ENCODE results near the gene CRELD2.

CRELD2 gene

GRCh38 chr22:49903322-49904039, 15.0 kb upstream of the CRELD2 start:
- H3K36me3 ChIP-seq (ENCODE audit: insufficient read depth, low read length), result no peaks in the 10 kb centered on the region
- no peak overlapping the region for H2AFZ ChIP-seq (ENCODE audit: low read length, unreplicated experiment)
- H3K4me1 ChIP-seq (ENCODE audit: control insufficient read depth, insufficient read depth, low read length, unreplicated experiment), result no peaks in the 10 kb centered on the region
- H3K27ac ChIP-seq (ENCODE audit: low read depth, low read length), result no peak overlapping the region
- no peak overlapping the region for H3K4me3 ChIP-seq (ENCODE audit: low read depth, low read length)
- no peaks in the 10 kb centered on the region for H3K27me3 ChIP-seq (ENCODE audit: insufficient read depth, low read length)
- no peaks in the 10 kb centered on the region for H3K79me2 ChIP-seq (ENCODE audit: control insufficient read depth, insufficient read depth, low read length, unreplicated experiment)

- Histone ChIP-seq H3K36me3 (ENCODE audit: insufficient read depth, low read length) (no peaks in the 10 kb centered on the region), H3K4me1 (ENCODE audit: control insufficient read depth, insufficient read depth, low read length, unreplicated experiment) (no peaks in the 10 kb centered on the region), H3K27me3 (ENCODE audit: insufficient read depth, low read length) (no peaks in the 10 kb centered on the region), H3K4me3 (ENCODE audit: low read depth, low read length) (no peak overlapping the region), H3K79me2 (ENCODE audit: control insufficient read depth, insufficient read depth, low read length, unreplicated experiment) (no peaks in the 10 kb centered on the region), H3K27ac (ENCODE audit: low read depth, low read length) (no peak overlapping the region), H2AFZ (ENCODE audit: low read length, unreplicated experiment) (no peak overlapping the region)
Measured at GRCh38 chr22:49904040-49904369, 14.4 kb upstream of the CRELD2 start.

- Histone ChIP-seq H3K36me3 (ENCODE audit: insufficient read depth, low read length) (no peaks in the 10 kb centered on the region), H3K4me1 (ENCODE audit: control insufficient read depth, insufficient read depth, low read length, unreplicated experiment) (no peaks in the 10 kb centered on the region), H2AFZ (ENCODE audit: low read length, unreplicated experiment) (no peak overlapping the region), H3K79me2 (ENCODE audit: control insufficient read depth, insufficient read depth, low read length, unreplicated experiment) (no peaks in the 10 kb centered on the region), H3K27me3 (ENCODE audit: insufficient read depth, low read length) (no peaks in the 10 kb centered on the region), H3K27ac (ENCODE audit: low read depth, low read length) (no peak overlapping the region), H3K4me3 (ENCODE audit: low read depth, low read length) (no peak overlapping the region)
Measured at GRCh38 chr22:49905465-49905864, 13.0 kb upstream of the CRELD2 start.

- no peaks in the 10 kb centered on the region for H3K4me1 ChIP-seq (ENCODE audit: control insufficient read depth, insufficient read depth, low read length, unreplicated experiment)
- no peak overlapping the region for H2AFZ ChIP-seq (ENCODE audit: low read length, unreplicated experiment)
- no peak overlapping the region for H3K4me3 ChIP-seq (ENCODE audit: low read depth, low read length)
Measured at GRCh38 chr22:49906071-49906798, 12.2 kb upstream of the CRELD2 start.

GRCh38 chr22:49906799-49907290, 11.6 kb upstream of the CRELD2 start:
- Histone ChIP-seq H3K4me3 (ENCODE audit: low read depth, low read length) (no peak overlapping the region), H3K36me3 (ENCODE audit: insufficient read depth, low read length) (no peaks in the 10 kb centered on the region), H2AFZ (ENCODE audit: low read length, unreplicated experiment) (no peak overlapping the region), H3K27me3 (ENCODE audit: insufficient read depth, low read length) (no peaks in the 10 kb centered on the region), H3K79me2 (ENCODE audit: control insufficient read depth, insufficient read depth, low read length, unreplicated experiment) (no peaks in the 10 kb centered on the region), H3K27ac (ENCODE audit: low read depth, low read length) (no peak overlapping the region), H3K4me1 (ENCODE audit: control insufficient read depth, insufficient read depth, low read length, unreplicated experiment) (no peaks in the 10 kb centered on the region)

More at GRCh38 chr22:49906071-49906798, 12.2 kb upstream of the CRELD2 start:
- no peaks in the 10 kb centered on the region for H3K36me3 ChIP-seq (ENCODE audit: insufficient read depth, low read length)
- H3K79me2 ChIP-seq (ENCODE audit: control insufficient read depth, insufficient read depth, low read length, unreplicated experiment), result no peaks in the 10 kb centered on the region
- no peaks in the 10 kb centered on the region for H3K27me3 ChIP-seq (ENCODE audit: insufficient read depth, low read length)
- H3K27ac ChIP-seq (ENCODE audit: low read depth, low read length), result no peak overlapping the region

- no peaks in the 10 kb centered on the region for H3K27me3 ChIP-seq (ENCODE audit: insufficient read depth, low read length)
- H3K27ac ChIP-seq (ENCODE audit: low read depth, low read length), result no peak overlapping the region
- H3K4me3 ChIP-seq (ENCODE audit: low read depth, low read length), result no peak overlapping the region
- H3K79me2 ChIP-seq (ENCODE audit: control insufficient read depth, insufficient read depth, low read length, unreplicated experiment), result no peaks in the 10 kb centered on the region
- H3K4me1 ChIP-seq (ENCODE audit: control insufficient read depth, insufficient read depth, low read length, unreplicated experiment), result no peaks in the 10 kb centered on the region
- no peaks in the 10 kb centered on the region for H3K36me3 ChIP-seq (ENCODE audit: insufficient read depth, low read length)
- H2AFZ ChIP-seq (ENCODE audit: low read length, unreplicated experiment), result no peak overlapping the region
Measured at GRCh38 chr22:49907807-49908206, 10.6 kb upstream of the CRELD2 start.

- H3K36me3 ChIP-seq (ENCODE audit: insufficient read depth, low read length), result no peaks in the 10 kb centered on the region
Measured at GRCh38 chr22:49909476-49910205, 8.8 kb upstream of the CRELD2 start.

GRCh38 chr22:49910229-49911155, 7.9 kb upstream of the CRELD2 start:
- H3K27me3 ChIP-seq (ENCODE audit: insufficient read depth, low read length), result no peaks in the 10 kb centered on the region
- H3K27ac ChIP-seq (ENCODE audit: low read depth, low read length), result no peak overlapping the region
- no peaks in the 10 kb centered on the region for H3K79me2 ChIP-seq (ENCODE audit: control insufficient read depth, insufficient read depth, low read length, unreplicated experiment)
- H3K36me3 ChIP-seq (ENCODE audit: insufficient read depth, low read length), result no peaks in the 10 kb centered on the region
- no peaks in the 10 kb centered on the region for H3K4me1 ChIP-seq (ENCODE audit: control insufficient read depth, insufficient read depth, low read length, unreplicated experiment)
- no peak overlapping the region for H2AFZ ChIP-seq (ENCODE audit: low read length, unreplicated experiment)
- H3K4me3 ChIP-seq (ENCODE audit: low read depth, low read length), result no peak overlapping the region

More at GRCh38 chr22:49909476-49910205, 8.8 kb upstream of the CRELD2 start:
- H3K27me3 ChIP-seq (ENCODE audit: insufficient read depth, low read length), result no peaks in the 10 kb centered on the region
- no peak overlapping the region for H2AFZ ChIP-seq (ENCODE audit: low read length, unreplicated experiment)
- no peaks in the 10 kb centered on the region for H3K79me2 ChIP-seq (ENCODE audit: control insufficient read depth, insufficient read depth, low read length, unreplicated experiment)
- H3K4me3 ChIP-seq (ENCODE audit: low read depth, low read length), result no peak overlapping the region
- H3K27ac ChIP-seq (ENCODE audit: low read depth, low read length), result no peak overlapping the region
- no peaks in the 10 kb centered on the region for H3K4me1 ChIP-seq (ENCODE audit: control insufficient read depth, insufficient read depth, low read length, unreplicated experiment)

- Histone ChIP-seq H3K36me3 (ENCODE audit: insufficient read depth, low read length) (no peaks in the 10 kb centered on the region), H3K79me2 (ENCODE audit: control insufficient read depth, insufficient read depth, low read length, unreplicated experiment) (no peaks in the 10 kb centered on the region), H3K27me3 (ENCODE audit: insufficient read depth, low read length) (no peaks in the 10 kb centered on the region)
Measured at GRCh38 chr22:49911881-49912625, 6.4 kb upstream of the CRELD2 start.

More at GRCh38 chr22:49911881-49912625, 6.4 kb upstream of the CRELD2 start:
- H3K4me1 ChIP-seq (ENCODE audit: control insufficient read depth, insufficient read depth, low read length, unreplicated experiment), result no peaks in the 10 kb centered on the region
- no peak overlapping the region for H2AFZ ChIP-seq (ENCODE audit: low read length, unreplicated experiment)
- H3K27ac ChIP-seq (ENCODE audit: low read depth, low read length), result no peak overlapping the region
- no peak overlapping the region for H3K4me3 ChIP-seq (ENCODE audit: low read depth, low read length)
